DOHH2 (cell line): Measurements from ENCODE around the gene COL2A1.

Experiments used
- EZH2phosphoT487 ChIP-seq: fragments of 200-600 bp; sonication (generic); IDR thresholded peaks from 2 replicates; pipeline ENCODE4 v1.6.1; 2017; ENCODE audit warnings: borderline replicate concordance, mild to moderate bottlenecking, antibody characterized with exemption, low read length, moderate library complexity, mixed read lengths
- TF ChIP-seq, protein P1 (sequence below): fragments of 200-600 bp; sonication (generic); IDR thresholded peaks from one replicate; pipeline ENCODE4 v1.5.1; 2014; ENCODE audit warnings: antibody characterized with exemption, mild to moderate bottlenecking, low read depth, low read length; ENCODE audit not compliant: poor library complexity, severe bottlenecking

GRCh38 chr12:47941475-47941780, 62.8 kb downstream of the COL2A1 start:
- TF ChIP-seq, protein P1, sequence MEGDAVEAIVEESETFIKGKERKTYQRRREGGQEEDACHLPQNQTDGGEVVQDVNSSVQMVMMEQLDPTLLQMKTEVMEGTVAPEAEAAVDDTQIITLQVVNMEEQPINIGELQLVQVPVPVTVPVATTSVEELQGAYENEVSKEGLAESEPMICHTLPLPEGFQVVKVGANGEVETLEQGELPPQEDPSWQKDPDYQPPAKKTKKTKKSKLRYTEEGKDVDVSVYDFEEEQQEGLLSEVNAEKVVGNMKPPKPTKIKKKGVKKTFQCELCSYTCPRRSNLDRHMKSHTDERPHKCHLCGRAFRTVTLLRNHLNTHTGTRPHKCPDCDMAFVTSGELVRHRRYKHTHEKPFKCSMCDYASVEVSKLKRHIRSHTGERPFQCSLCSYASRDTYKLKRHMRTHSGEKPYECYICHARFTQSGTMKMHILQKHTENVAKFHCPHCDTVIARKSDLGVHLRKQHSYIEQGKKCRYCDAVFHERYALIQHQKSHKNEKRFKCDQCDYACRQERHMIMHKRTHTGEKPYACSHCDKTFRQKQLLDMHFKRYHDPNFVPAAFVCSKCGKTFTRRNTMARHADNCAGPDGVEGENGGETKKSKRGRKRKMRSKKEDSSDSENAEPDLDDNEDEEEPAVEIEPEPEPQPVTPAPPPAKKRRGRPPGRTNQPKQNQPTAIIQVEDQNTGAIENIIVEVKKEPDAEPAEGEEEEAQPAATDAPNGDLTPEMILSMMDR, result no peak
- TF ChIP-seq EZH2phosphoT487, result no peak
